Islet of Langerhans (tissue), 1 donor: ENCODE results near the gene SFXN5.

Source experiments
- FAIRE-seq: peaks from one replicate; lab custom pipeline; 2011; peaks lifted over from hg19 to GRCh38; lab: Jason Lieb, UNC

The SFXN5 gene

GRCh38 chr2:73043929-73044832, 27.3 kb downstream of the SFXN5 start:
- no peak for FAIRE-seq

DNA sequence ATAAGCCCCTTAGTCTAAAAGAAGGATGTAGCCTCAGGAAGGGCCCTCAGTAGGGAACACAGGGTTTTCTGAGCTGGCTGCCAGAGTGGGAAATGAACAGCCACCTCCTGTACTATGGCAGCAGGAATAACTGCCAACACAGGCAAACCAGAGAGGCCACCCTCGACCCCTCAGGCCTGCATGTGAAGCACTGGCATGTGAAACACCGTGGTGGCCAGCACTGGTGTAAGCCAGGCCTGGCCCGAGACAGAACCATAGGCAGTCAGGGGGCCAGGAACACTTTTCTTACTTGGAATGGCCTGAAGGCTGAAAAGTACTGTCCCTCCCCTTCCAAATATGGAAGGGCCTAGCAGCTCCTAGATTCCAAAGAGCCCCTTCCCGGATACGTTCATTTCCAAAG, 28.2 kb downstream of the SFXN5 start:
- FAIRE-seq = no peak

DNA sequence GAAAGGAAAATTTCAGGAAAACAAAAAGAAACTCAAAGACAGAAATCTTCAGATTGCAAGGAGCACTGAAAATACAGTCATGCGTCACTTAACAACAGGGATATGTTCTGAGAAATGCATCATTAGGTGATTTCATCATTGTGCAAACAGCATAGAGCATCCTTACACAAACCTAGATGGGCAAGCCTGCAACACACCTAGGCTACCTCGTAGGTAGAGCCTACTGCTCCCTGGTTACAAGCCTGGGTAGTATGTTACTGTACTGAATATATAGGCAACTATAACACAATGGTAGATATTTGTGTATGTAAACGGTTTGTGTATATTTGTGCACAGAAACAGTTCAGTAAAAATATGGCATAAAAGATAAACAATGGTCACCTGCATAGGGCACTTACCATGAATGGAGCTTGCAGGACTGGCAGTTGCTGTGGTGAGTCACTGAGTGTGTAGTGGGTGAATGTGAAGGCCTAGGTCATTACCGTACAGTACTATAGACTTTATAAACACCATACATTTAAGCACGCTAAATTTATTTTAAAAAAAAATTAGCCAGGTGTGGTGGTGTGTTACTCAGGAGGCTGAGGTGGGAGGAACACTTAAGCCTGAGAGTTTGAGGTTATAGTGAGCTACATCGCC, 33.4 kb downstream of the SFXN5 start:
- FAIRE-seq = no peak

GRCh38 chr2:73036766-73037165, 34.7 kb downstream of the SFXN5 start:
- FAIRE-seq = no peak

DNA sequence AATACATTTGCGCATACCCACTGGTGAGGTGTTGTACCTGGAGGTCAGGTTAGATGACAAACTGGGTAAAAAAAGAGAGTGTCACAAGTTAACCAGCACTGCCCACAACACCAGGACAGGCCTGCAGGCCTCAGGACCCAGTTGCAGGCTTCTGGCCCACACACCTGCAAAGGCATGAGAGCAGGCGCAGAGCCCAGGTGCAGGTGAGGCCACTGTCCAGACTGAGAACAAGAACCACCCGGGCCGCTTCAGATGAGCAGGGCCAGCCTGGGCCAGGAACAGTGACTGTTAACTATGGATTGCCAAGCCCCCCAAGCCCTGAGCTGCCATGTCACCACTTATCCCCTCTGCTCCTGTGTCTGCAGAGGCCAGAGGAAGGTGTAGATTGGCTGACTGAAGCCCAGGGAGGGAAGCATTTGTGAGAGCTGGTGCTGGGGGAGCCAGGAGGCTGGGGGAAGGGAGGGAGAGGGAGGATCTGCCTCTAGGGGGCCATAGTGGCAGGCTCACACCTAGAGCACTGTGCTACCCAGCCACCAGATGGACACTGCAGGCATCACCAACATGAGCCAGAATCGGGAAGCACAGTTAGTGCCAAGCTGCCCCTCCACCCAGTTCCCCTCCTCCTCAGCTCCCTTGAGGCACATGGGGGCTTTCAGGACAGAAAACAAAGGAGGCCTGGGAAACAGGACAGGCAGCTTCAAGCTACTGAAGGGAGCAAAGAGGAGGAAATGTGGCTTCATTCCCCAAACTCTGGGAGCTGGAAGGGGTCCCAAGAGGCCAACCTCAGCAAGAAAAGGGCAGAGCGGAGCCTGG, 35.4 kb downstream of the SFXN5 start:
- FAIRE-seq = no peak

DNA sequence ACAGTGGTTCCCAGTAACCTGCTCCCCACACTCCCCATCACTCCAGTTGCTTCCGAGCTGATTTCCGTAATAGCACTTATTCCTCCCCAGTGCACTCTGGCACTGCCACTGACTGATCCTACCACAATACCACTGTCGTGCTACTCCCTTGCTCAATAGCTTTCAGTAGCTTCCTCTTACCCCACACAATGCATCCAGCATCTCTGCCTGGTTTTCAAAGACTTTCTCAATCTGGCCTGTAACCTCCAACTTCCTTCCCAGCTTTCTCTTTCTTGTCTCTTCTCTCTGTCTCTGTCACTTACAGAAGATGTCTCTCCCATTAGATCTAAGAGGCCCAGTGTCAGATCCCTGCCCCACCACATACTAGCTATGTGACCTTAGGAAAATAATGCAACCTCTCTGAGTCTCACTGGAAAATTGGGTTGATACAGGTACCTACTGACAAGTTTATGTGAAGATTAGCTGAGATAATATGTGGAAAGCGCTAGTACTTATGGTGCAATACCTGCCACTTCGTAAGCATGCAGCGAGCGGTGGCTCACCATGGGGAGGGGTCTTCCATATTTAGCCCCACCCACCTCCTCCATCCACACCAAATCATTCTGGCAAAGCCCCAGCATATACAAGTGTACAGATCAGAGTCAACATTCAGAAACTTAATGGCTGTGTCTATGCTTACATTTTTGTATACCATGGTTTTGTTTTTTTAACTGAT, 36.7 kb downstream of the SFXN5 start:
- FAIRE-seq = no peak

DNA sequence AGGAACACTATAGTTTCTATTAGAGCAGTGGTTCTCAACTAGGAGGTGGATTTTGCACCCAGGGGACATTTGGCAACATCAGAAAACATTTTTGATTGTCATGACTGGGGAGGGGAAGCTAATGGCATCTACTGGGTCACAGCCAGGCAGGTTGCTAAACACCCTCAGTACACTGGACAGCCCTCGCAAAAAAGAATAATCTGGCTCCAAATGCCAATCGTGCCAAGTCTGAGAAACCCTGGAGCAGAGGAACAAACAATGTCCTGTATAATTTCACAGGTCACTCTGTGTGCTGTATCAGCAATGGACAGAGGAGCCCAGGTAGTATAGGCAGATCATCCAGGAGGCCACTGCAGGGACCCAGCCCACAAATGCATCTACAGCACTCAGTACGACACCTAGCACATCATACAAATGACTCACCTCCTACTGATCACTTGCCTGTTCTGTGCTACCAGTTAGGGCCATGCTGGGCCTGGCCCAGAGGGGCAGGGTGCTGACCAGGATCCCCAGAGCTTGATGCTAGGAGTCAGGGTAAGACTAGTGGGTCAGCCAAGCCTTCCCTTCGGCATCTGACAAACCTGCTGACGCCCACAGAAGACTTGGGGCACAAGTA, 37.6 kb downstream of the SFXN5 start:
- FAIRE-seq = no peak

DNA sequence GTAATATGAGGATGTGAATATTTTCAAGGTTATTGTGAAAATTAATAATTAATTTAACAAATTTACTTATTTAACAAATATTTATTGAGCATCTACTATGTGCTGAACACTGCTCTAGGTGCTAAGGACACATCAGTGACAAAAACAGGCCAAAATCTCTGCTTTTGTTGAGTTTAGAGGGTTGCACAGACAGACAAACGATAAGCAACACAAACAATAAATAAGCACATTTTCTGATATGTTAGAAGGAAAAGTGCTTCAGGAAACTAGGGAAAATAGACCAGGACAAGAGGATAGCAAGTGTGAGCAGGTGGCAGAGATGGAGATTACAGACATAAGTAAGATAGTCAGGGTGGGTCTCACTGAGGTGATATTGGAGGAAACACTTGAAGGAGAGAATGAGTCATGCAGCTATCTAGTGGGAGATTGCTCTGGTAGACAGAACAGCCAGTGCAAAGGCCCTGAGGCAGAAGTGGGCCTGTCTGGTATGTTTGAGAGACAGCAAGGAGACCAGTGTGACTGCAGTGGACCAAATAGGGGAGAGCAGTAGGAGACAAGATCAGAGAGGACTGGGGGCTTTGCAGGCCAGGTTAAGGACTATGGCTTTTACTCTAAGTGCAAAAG, 38.3 kb downstream of the SFXN5 start:
- FAIRE-seq = no peak

DNA sequence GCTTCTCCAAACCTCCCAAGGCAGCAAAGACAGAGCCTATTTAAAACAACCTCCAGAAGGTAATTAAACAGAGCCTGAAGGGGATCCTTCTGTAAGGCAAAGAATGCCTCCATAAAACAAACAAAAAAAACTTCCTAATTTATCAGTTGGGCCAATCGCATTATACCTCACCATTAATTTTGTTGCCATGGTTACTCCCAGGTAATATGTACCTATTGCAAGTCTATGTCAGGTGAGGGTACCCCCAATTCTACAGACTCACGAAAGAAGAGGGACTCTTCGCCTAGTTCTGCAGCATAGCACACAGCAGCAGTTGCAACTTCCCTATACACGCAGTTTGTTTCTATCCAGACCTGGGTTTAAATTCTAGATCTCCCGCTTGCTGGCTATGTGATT, 38.8 kb downstream of the SFXN5 start:
- FAIRE-seq = no peak

DNA sequence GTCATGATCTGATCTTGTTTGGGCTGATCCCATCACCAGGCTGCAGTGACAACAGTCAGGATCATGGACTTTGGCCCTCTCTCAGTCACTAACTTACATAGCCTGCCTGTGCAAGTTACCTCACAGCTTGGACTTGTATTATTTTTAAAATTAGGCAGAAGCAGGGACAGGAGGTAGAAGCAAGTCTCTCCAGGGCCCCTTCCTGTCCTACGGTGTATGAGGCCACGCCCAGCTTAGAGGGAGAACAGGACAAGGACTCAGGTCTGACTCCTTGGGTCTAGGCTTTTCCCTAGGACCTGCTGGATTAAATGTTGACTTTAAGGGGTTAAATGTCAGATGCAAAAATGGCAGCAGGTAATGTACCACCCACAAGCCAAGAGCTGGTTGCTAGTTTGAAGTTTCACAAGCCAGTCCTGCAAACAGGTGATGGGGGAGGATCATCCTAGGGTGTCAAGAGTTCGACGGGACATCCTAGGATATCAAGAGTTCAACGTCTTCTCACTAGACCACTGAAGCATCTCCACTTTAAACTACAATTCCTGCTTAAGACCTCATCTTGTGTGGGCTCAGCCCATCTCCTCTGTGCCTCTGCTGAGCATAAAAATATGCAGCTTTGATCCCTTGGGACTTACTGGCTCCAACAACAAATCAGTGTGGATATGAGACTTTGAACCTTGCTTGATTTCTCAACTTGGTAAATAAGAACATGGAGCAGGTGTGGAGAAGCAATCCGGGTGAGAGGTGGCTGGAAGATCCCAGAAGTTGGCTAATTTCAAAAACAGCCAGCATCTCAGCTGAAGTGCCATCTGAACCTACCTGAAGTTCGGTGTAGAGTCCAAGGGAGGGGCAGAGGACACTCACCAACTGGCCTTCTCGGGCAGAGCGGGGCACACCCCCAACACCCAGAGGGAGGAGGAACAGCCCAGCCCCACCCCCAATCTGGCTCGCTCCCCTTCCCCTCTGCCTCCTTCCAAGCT, 39.5 kb downstream of the SFXN5 start:
- FAIRE-seq = no peak

DNA sequence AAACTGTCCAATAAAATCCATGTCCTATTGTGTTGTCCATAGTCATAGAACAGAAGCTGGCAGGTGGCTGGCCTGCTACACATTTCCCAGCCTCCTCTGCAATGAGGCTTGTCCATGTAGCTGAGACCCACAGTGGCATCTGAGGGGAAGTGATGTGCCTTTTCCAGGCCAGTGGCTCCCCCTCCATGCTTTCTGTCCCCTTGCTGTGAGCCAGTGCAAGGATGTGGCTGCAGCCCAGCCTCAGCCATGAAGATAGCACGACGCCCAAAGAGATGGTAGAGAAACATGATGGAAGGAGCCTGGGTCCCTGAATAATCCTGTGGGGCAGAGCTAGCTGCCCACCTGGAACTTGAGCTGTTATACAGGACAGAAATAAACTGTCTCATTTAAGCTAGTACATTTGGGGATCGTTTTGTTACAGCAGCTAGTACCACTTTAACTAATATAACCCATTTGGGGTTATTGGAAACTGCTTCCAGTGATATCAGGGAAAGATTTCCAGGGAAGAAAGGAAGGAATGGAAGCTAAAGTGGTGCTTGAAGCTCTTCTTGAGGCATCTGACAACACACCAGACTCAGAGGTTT, 40.3 kb downstream of the SFXN5 start:
- FAIRE-seq = no peak

GRCh38 chr2:73028841-73029240, 42.7 kb downstream of the SFXN5 start:
- FAIRE-seq = no peak

DNA sequence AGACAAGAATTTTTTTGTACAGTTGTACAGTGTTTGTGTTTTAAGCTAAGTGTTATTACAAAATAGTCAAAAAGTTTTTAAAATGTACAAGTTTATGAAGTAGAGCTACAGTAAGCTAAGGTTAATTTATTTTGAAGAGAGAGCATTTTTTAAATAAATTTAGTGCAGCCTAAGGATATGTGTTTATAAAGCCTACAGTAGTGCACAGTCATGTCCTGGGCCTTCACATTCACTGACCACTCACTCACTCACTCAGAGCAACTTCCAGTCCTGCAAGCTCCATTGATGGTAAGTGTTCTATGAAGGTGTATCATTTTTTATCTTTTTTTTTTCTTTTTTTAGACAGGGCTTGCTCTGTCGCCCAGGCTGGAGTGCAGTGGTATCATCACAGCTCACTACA, 44.2 kb downstream of the SFXN5 start:
- FAIRE-seq = no peak

- no peak for FAIRE-seq
Measured at GRCh38 chr2:73023497-73023896, 48.0 kb downstream of the SFXN5 start.

DNA sequence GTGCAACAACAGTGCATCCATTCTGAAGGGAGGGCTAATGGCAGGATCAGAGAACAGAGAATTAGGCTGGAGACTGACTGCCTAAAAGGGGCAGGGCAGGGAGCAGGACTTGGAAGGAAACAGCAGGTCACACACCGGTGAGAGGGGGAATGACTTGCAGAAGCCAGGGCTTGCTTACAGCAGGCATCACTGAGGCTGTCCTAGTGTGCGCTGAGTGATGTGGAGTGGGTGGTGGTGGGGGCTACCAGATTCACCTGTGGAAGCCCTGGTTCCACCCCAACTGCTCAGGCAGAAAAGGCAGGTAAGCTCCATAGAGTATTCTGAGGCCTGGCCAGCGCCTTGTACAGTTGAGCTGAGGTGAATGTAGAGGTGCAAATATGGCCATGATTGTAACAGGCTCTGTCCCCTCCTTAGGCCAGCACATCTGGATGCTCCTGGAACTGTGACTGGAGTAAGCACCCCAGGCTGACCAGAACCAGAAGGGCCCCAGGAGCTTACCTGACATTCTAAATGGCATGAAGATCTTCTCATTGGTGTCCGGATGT, 49.4 kb downstream of the SFXN5 start:
- FAIRE-seq = no peak

DNA sequence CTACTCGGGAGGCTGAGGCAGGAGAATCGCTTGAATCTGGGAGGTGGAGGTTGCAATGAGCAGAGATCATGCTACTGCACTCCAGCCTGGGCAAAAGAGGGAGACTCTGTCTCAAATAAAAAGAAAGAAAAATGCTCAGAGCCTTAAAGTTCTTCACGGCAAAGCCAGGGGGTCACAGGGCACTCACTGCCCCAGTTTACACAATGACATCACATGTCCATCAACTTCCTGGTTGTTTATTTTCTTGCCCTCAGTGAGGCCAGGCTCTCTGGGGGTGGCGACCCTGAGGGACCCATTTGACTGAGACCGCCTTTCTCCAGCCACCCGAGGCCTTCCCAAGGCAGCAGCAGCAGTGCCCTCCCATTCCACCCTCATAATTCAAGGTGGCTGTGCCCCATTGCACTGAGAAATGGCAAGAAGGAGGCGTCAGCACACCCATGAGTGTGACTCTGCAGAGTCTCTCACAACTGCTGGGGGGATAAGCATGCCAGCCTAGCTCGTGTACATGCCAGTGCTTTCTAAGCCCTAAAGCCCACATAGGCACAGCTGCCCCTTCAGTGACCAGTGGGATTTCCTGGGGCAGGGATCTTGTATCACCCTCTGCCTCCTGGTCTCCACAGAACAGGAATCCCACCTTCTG, 50.0 kb downstream of the SFXN5 start:
- FAIRE-seq = no peak

GRCh38 chr2:73020657-73021370, 50.7 kb downstream of the SFXN5 start:
- FAIRE-seq = no peak

GRCh38 chr2:73020306-73020656, 51.2 kb downstream of the SFXN5 start:
- no peak for FAIRE-seq
